ENCODE data around the gene LILRB1.

GRCh38 chr19:54684527-54684926 lies 54.2 kb downstream of the LILRB1 start:
- TF ChIP-seq CTCF (IDR thresholded peaks at IDR 0.05; ENCODE audit: insufficient read depth, low read length, poor library complexity, severe bottlenecking) (no peak), EZH2phosphoT487 (conservative IDR thresholded peaks at IDR 0.05; ENCODE audit: low read length) (no peak)

All from SU-DHL-6 (cell line).